ENCODE data around the gene AP1S1.
A peak's percentile ranks its signal among the peaks of the same experiment; 100 is the strongest.

AP1S1 gene

DNA sequence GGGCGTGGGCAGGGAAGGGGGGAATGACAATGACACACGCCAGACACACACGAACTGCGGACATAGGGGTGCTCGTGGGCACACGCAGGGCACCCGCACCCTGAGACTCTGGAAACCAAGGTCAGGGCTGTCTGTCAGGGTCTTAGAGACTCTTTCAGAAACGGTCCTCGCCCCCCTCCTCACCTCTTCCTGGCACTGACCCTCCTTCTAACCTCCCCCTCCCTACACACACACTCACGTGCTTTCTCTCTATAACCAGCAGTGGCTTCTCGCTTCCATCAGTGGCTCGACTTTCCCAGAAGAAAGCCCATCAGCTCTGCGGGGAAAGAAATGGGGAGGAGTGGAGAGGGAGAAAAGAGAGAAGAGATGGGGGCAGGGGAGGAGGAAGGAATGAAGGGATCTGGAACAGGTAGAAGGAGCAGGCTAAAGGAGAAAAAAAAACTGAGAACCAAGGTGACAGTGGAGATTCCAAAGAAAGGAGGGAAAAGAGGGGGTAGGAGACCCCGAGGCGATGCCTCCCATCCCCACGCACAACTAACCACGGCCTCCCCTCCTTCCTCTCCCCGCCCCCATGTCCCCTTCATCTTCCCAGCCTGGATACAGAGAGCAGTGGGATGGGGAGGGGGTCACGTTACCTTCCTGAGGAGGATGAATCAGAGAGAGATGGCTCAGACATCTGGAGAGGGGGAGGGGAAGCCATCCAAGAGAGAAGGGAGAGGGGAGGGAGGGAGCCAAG, 12.8 kb downstream of the AP1S1 start:
- TF ChIP-seq, protein P1, sequence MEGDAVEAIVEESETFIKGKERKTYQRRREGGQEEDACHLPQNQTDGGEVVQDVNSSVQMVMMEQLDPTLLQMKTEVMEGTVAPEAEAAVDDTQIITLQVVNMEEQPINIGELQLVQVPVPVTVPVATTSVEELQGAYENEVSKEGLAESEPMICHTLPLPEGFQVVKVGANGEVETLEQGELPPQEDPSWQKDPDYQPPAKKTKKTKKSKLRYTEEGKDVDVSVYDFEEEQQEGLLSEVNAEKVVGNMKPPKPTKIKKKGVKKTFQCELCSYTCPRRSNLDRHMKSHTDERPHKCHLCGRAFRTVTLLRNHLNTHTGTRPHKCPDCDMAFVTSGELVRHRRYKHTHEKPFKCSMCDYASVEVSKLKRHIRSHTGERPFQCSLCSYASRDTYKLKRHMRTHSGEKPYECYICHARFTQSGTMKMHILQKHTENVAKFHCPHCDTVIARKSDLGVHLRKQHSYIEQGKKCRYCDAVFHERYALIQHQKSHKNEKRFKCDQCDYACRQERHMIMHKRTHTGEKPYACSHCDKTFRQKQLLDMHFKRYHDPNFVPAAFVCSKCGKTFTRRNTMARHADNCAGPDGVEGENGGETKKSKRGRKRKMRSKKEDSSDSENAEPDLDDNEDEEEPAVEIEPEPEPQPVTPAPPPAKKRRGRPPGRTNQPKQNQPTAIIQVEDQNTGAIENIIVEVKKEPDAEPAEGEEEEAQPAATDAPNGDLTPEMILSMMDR (IDR thresholded peaks at IDR 0.05; ENCODE audit: control insufficient read depth, insufficient read depth, low read depth, low read length, missing control alignments) = no peak
- no peak overlapping the region for H3K4me3 ChIP-seq (ENCODE audit: control insufficient read depth, low read depth, low read length)
- DNase-seq (ENCODE audit: low read depth) = no peak

- H3K4me3 ChIP-seq (ENCODE audit: control insufficient read depth, low read depth, low read length) = no peak overlapping the region
- TF ChIP-seq, protein P1 (IDR thresholded peaks at IDR 0.05; ENCODE audit: control insufficient read depth, insufficient read depth, low read depth, low read length, missing control alignments) = no peak
- no peak for DNase-seq (ENCODE audit: low read depth)
Observed at GRCh38 chr7:101167645-101168411, 13.6 kb downstream of the AP1S1 start.

GRCh38 chr7:101168412-101169049, 14.3 kb downstream of the AP1S1 start:
- no peak for DNase-seq (ENCODE audit: low read depth)
- TF ChIP-seq, protein P1 (IDR thresholded peaks at IDR 0.05; ENCODE audit: control insufficient read depth, insufficient read depth, low read depth, low read length, missing control alignments) = no peak
- no peak overlapping the region for H3K4me3 ChIP-seq (ENCODE audit: control insufficient read depth, low read depth, low read length)

DNA sequence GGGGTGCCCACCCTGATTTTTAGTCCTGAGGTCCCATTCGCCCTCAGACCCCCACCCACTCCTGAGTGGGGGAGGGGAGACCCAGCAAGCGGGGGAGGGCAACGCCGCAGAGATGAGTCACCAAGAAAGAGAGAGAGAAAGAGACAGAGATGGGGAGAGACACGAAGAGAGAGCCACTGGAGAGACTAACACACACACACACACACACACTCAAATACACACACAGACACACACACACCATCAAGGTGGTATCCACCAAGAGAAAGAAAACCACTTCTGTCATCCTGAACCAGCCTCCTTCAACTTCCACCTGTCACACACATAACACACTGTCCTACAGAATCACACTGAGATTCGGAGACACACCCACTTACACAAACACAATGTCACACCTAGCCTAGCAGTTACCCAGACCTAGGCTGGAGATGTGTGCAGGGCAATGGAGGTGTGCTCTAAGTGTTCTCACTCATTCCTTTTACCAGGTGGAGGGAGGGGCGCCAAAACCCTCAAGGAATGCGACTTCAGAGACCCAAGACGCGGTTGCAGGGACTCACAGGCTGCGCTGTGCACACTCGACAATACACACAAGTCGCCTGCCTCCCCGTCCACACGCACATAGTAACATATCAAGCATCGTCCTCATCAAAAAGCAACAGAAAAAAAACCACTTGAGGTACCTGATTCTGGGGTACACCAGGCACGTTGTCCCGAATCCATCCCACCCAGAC, 15.0 kb downstream of the AP1S1 start:
- H3K4me3 ChIP-seq (ENCODE audit: control insufficient read depth, low read depth, low read length) = no peak overlapping the region
- TF ChIP-seq, protein P1 (IDR thresholded peaks at IDR 0.05; ENCODE audit: control insufficient read depth, insufficient read depth, low read depth, low read length, missing control alignments) = no peak
- no peak for DNase-seq (ENCODE audit: low read depth)

DNA sequence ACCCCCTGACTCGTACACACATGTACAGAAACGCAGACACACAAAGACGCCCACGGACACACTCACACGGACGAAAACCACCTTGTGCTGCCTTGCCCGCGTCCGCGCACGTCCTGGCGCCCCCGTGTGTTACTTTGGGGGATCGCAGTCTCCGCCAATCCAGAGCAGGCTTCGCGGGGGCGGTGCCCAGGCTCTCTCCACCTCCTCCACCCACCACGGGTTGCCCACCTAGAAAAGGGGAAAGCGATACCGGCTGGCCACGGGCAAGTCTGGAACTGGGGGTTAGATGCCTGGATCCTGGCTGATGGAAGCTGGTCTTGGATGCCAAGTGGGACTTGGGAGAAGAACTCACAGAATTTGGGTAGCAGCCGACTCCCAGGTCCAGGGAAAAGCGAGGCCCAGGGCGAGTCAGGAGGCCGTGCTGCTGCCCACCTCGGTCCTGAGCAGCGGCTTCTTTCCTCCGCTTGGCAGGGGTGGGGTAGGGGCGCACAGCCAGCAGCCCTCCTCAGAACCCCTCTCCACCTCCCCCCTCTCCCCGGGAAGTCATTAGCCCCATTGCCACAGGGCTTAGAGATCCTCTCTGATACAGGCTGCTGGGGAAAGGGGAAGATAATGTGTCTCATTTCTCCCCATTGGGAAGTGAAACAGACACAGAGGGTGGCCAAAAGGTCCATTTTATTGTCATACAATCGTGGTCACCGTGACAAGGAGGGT, 15.7 kb downstream of the AP1S1 start:
- no peak for DNase-seq (ENCODE audit: low read depth)
- no peak overlapping the region for H3K4me3 ChIP-seq (ENCODE audit: control insufficient read depth, low read depth, low read length)
- TF ChIP-seq, protein P1 (IDR thresholded peaks at IDR 0.05; ENCODE audit: control insufficient read depth, insufficient read depth, low read depth, low read length, missing control alignments) = peak; percentile 96
